Smooth muscle cell of the brain vasculature (primary cell): ENCODE results near the gene DAP.

ENCODE experiments used
- DNase-seq: peaks from one replicate; pipeline ENCODE4 v3.0.0-alpha.2; 2012; ENCODE audit warnings: low read depth, low spot score

DAP gene

DNA sequence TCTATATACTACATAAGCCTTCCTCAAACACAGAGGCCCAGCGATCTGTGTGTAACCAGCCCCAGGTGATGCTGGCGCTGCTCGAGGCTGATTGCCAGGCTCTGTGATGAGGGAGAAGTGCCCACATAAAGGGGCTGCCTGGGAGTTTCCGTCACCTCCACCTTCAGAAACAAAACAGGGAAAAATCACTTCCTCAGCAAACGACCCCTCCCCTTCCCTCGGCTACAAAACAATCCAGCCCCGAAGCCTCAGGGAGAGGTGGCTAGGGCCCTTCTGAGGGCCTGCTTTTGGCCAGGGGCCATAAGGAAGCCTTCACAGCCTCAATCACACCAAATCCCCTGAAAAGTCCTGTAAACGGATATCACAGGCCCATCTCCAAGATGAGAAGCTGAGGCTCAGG, 51.1 kb downstream of the DAP start:
- no peak for DNase-seq

DNA sequence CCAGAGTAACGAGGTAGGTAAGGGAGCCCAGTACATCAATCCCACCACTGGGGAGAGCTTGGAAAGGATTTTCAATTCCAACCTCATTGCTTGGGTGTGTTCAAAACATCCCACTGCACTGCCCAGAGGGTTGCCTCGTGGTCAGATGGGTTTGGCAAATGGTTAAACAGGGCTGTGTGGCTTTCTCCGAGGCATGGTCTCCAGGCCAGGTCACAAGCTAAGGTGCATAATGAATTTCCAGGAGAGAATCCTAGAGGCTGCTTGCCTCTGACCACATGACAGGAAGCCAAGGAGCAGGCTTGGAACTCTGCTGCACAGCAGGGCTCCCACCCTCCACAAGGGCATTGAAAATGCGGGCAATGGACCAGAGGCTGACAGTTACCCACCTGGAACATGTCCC, 51.6 kb downstream of the DAP start:
- no peak for DNase-seq

DNA sequence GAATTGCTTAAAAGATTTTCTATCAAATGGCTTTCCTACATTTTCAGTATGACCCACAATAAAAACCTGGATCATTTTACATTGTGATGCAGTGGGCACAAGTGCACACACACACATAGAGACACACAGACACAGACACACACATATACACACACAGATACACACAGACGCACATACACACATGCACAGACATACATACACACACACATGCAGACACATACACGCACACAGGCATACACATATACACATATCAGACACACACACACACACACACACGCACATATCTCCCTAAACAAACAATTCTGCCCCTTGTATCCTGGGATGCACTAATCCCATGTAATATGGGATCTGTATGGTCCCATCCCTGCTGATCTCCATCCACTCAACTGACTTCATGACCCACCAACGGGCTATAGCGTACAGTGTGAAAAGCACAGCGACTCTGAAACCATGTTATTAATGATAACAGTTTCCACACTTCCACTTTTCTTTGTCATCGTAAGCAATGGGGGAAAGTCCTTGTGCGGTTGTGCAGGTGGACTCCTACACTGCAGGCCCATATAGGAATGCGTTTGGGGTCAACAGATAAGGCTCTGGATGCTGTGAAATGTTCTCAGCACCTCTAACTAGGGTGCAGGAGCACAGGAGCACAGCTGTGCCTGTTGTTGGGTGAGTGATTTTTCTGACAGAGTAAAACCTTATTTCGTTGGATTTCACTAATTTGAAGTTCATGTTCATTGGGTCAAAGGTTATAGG, 52.7 kb downstream of the DAP start:
- DNase-seq: no peak

DNA sequence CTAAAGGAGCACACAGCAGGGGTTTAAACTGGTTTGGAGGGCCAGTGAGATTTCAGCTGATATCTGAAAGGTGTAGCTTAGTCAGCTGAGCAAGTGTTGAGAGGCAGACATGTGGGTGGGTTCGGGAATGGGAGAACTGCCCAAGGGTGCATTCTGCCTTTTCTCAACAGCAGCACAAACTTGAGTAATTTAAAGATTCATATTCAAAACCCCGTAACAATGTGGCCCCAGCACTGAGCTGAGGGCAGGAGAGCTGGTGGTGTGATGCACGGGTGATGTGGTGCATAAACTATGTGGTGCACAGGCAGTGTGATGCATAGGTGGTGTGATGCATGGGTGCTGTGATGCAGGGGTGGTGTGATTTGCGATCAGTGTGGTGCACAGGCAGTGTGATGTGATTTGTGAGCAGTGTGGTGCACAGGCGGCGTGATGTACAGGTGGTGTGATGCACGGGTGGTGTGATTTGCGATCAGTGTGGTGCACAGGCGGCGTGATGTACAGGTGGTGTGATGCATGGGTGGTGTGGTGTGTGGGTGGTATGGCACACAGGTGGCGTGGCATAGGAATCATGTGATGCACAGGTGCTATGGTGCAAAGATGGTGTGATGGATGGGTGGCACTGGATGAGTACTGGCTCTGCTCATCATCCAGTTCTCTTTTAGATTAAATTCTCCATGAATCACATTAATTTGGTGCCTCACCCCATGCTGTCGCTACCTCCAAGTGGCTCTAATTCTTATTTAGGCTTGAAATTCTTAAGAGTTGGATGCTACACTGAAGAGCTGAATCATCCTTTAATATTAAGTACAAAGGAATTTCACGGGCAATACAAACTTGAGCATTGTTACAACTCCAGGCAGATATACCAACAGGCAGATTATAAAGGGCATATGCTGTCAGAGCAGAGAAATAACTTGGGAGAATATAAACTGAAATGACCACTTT, 53.6 kb downstream of the DAP start:
- no peak for DNase-seq

DNA sequence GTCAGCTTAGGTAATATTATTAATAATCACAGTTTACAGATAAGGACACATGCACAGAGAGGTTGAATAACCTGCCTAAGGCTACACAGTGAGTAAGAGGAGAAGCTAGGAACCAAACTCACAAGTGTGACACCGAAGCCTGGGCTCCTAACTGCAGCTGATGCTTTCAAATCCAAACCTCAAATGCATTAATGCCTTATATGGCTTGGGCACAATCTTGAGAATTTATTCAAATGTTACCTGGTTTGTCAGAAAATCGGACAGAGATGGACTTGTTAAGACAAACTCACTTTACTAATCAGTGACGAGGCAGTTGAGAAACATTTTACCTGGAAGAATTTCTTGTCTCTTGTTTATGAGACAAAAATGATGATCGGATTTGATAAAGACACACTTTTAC, 54.7 kb downstream of the DAP start:
- DNase-seq: no peak

DNA sequence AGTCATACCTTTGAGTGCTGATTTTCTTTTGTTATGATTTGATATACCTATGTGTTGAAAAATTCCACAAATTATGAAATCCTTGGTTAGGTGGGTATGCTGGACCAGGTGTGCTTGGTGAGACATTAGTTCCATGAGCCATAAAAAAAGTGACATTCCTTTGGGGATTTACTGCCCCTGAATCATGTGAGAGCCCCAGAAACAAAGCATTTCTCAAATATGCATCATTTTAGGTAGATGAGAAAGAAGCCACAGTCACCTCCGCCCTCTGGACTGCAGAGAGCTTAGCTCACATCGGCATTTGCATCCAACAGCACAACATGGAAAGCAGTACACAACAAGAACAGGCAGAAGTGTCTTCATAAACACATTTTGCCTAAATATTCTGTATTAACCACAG, 55.3 kb downstream of the DAP start:
- DNase-seq: no peak

DNA sequence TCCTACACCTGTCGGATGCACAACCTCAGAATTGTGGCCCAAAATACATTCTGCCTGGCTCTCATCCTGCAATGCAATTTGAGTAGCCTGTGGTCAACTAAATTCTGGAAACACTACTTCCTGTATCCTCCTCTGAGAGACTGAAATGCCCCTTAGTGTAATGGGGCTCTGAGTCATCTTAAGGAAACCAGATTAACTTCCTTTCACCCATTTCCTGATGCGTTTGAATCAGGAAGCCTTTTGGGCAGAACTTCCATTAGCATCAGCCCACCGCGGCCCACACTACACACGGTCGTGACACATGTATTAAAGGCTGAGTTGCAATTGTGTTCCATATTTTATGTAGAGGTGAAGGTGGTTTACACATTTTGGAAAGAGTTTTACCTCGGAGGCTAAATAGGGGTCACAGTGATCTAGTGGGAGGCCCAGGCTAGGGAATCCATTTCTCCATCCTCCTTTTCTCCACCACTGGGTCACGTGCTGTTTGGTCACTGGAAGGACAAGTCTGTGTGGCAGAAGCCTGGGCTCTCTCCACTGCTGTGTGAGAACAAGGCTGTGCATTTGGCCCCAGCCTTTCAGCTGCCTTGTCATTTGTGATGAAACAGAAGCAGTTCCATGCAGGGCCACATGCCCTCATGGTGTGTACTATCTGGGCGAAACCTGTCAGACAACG, 55.9 kb downstream of the DAP start:
- DNase-seq: no peak

DNA sequence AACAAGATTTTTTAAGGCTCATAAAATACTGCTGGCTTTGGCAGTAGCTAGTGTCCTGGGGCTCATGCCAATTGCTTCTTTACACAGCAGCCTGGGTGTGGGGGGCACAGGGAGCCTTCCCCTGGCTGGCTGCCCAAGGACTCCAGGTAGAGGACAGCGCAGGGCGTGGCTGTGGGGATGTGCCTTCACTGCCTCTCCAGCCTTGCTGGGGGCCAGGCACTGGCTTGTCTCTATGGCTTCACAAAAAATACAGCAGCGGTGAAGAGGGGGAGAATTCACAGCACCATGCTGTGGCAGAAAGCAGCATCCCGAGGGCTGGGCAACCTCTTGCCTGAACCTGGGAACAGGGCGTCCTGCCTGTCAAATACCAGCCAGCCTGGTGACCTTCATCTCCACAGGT, 57.4 kb downstream of the DAP start:
- DNase-seq: no peak

DNA sequence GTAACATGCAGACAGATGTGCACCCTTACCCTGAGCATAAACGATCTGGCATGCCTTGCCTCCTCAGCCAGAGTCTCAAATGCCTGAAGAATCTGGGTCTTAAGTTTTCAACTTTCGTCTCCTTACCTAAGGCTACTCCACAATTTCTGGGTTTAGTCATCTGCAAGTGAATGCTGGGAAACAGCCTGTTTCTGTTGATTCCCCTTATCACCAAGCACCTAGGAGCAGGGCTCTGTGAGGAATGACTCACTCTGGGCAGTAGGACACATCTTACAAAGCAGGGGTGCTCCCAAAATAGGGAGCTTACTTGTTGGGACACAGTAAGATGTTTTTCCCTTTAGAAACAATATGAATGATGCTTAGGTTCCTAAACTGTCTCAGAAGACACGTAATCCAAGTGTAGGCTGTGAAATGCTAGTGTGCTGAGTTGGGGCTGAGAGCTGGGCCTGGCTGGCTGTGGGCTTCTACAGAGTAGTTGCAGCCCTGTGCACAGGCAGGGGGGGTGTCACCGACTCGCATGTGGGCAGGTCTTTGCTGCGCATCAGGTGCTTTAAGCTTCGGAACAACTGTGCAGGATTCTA, 58.0 kb downstream of the DAP start:
- DNase-seq: no peak

DNA sequence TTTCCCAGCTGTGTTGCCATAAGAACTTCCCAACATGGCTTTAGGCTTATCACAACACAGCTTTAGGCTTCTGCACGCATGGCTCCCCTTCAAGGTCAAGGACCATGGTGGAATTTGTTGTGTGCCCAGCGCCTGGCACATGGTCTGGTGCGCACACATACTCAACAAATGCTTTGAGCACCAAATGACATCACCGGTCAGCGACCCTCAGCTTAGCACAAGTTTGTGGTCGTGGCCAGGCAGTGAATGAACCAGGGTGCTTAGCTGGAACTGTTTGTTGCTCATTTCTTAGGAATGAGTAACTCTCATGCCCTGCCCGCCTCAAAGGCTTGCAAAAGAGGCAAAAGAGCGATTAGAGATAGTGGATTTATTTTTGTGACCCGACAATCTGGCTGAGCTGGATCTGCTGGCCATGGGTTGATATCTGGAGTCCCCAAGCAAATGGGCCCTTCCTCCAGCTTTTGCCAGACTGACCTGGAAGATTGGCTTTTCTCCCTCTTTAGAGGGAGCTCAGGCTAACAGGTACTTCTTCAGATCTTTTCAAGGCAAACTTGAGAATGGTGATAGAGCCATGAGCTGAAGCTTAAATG, 58.9 kb downstream of the DAP start:
- peak; percentile 68 for DNase-seq

DNA sequence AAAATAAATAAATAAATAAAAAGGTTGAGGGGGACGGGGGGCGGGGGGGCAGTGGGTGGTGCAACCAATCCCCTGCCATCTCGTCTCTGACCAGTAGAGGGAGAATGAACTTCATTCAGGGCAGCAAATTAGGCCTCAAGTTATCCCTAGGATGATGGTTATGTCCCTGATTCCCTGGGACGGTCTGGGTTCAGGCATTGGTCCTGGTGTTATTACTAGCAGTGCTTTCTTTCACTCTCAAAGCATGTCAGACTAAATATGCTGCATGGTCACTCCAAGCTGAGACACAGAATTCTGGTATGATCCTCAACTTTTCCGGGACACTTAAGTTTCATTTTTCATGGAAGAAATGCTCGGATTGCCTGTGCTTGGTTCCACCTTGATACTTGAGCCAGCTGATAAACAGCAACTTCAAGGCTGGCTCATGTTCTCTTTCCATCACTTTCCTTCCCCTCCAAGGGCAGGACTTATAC, 59.4 kb downstream of the DAP start:
- DNase-seq: no peak

DNA sequence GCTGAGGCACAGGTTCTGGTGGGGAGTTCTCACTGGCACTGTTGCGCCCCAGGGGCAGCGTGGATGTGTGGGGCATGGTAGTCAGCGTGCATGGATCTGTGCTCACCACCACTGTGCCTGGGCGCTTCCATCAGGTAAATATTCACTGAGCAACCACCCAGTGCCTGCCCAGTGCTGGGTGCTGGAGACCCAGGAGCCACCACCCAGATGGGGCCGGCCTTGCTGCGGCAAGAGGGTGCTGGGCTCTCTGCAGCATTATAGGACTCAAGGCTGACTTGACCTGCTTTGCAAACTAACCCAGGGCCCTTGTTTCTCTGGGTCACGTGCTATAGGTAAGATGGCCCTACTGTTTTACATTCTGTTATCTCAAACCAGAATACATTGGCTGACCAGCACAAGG, 60.5 kb downstream of the DAP start:
- no peak for DNase-seq

DNA sequence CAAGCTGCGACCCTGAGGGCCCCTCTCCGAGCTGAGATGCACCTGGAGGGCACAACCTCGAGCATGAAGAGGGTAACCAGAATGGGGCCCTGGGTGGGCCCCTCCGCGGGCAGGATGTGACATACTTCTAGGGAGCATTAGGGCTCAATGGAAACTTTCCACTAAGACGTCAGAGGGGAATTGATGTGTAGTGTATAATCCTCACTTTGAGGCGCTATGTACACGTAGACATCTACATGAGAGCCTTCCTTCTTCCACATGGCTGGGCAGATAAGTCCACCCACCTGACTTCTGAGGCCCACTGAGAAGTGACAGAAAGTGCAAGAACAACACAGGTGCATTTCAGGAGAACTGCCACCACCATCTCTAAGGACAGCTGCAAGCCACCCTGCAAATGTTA, 61.0 kb downstream of the DAP start:
- no peak for DNase-seq

DNA sequence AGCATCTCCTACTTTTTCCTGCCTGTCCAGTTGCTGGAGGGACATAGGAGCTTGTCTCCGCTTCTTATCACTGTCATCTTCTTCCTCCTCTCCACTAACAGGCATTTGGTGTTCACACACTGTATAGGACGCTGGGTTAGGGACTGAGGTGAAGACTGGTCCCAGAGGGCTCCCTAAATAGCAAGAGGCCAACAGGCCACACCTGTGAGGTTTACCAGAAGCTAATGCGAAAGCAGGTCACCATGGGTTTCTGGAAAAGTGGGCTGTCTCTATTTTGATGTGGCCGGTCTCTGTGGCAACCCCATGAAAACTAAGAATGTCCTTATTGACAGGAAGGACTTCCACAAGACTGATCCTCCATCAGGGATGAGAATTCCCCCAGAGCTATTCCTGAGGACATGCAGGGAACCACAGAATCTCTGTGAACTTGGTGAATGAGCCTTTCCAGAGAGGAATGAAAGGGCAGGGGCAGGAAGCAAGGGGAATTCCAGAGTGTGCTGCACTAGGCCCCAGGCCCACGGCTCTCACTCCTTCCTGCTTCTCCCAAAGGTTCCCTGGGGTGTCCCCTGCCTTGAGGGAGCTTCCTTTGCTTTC, 61.7 kb downstream of the DAP start:
- no peak for DNase-seq

DNA sequence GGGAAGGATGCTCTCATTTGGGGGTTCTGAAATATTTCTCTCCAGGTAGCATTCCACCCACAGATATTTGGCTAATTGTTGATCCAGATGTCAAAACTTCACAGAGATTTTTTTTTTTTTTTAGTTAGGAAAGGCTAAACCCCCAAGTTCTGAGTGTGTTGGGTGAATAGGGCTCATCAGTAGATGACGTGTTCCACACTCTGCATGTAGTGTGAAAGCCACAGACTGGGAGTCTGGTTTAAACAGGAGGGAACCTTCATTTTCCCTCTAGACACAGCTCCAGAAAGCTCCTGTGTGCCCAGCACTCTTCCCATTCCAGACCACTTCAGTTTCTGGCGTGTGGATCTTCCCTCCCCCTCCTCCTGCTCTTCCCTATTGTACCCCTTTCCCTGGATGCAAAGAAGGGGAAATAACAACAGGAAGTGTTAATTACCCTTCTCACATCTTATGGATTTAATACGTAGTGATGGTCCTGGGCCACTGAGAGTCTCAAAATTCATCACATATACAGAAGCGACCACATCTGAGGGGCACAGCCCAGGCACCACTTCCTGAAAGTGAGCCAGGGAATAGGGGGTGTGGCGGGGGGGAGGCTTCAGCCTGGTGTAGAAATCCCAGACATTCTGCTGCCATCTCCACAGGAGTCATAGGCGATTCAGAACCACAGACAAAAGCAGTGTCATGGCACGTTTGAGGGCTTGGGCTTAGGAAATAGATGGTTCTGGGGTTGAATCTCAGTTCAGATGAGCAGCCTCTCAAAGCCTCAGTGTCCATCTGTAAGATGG, 65.1 kb downstream of the DAP start:
- DNase-seq: no peak

DNA sequence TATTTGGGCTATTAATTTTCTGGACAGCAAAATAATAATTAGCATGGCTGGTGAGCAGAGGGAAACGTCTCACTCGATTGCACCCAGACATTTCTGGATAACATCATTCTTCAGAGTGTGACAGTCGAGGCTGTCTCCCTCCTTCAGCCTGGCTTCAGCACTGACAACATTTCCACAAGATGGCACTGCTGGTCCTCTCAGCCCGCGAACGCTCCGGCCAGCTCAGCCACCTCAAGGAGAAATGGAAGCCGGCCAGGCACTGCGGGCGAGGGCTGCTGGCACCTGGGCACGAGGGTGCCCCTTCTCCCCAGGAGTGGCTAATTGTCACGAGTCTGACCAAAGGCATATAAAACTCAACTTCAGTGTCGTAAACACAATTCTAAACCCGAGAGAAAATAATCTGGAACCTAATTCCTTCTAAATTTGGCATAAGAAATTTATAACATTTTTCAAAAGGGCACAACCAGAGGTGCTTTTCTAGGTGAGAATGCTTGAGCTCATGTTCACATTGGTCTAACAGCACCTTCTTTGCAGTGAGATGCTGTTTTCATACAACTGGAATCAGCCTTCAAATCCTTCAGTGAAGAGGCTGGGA, 65.9 kb downstream of the DAP start:
- DNase-seq: peak; percentile 46

DNA sequence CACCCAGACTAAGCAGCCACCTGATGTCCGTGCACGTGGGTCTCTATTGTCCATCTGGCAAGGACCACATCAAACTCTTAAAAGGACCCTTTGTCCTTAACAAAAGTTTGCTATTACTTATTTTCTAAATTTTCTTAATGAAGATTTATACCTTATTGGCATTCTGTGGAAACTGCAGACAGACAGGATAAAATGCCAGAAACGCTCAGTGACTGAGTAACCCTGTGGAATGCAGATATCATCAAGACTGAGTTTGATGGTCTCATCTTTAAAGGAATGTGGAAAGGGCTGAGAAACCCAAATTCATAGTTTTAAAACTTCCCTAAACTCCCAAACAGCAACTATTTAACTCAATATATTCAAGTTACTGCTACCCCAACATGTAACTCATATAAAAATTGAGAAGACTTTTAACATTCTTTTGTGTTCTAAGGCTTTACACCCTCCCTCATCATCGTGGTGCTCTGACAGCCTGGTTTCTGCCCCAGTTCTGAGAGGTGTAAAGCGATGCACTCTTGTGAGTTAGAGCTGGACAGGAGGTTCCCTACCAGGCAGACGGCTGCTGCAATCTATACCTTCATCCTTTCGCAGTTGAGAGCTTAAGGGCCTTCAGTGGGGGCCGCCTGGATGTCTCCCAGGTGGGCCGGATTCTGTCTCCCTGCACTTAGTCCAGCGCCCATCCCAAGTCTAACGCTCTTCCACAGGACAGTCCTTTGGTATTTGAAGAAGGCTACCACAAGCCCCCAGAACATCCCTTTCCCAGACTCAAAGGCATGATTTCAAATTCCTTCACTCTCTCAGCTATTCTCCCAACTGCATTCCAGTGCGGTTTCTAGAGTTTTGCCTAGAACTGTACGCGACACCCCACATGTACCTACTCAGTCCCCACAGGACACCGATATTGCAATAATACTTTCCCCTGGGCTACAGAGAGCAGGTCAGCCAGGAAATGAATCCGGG, 68.9 kb downstream of the DAP start:
- DNase-seq: no peak
